ENCODE results near the gene LTBP4. TPM values are rescaled to one million over a fixed set of nuclear protein-coding genes. Genes with fewer than 3 reads are reported as not detected.

LTBP4 gene
- total and polyA plus RNA-seq, 2 donors (not counting 1 experiment from before 2014, with no cell fraction given): 81.2 to 105 TPM

DNA sequence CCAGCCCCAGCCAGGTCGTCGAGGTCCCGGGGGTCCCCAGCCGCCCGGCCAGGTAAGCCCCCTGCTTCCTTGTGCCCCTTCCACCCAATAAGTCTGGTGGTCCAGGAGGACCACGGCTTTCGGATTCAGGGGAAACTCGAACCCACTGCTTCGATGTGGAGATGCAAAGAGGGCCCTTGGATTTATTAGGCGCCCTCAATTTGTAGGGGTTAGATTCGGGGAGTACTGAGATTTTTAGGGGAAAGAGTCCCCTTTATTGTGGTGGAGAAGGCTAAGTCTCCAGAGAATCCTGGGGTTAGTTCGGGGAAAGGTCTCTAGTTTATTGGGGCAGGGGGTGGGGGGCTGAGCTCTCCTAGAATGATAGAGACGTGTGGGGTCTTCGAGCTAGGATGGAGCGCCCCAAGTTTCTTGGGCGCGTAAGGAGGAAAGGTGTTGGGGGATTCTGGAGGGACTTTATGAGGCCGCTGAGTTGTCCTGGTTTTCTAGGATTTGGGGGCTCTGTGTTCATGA lies 3.8 kb upstream of the LTBP4 start:
- Histone ChIP-seq H3K9me3 (ENCODE audit: control extremely low read depth in 1 of 3, control insufficient read depth in 2 of 3, insufficient read depth in 1 of 3, low read length in 2 of 3) (peaks cover 0 to 23% (median 0%) of the 10 kb centered on the region in 3 donors), H3K4me1 (ENCODE audit: control insufficient read depth in 2 of 2, insufficient read depth in 2 of 2, low read length in 2 of 2) (peaks cover 52 to 56% of the 10 kb centered on the region in 2 donors), H4K20me1 (ENCODE audit: control insufficient read depth, insufficient read depth, low read length, poor library complexity, severe bottlenecking) (no peaks in the 10 kb centered on the region), H3K79me2 (ENCODE audit: control insufficient read depth, insufficient read depth, low read length) (no peaks in the 10 kb centered on the region), H3K4me2 (replicated peaks; ENCODE audit: low read depth, low read length, poor library complexity, severe bottlenecking) (peak overlapping the region; percentile 65), H3K9ac (ENCODE audit: low read length) (no peak overlapping the region), H3K4me3 (ENCODE audit: control extremely low read depth in 1 of 5, extremely low read depth in 1 of 5, insufficient read depth in 1 of 5, low read depth in 2 of 5, low read length in 4 of 5) (no peak overlapping the region), H3K27ac (ENCODE audit: low read length in 2 of 2) (no peak overlapping the region), H3K27me3 (replicated peaks in 1 of 4; ENCODE audit: control extremely low read depth in 1 of 4, control insufficient read depth in 3 of 4, insufficient read depth in 4 of 4, low read length in 3 of 4) (peaks cover 0 to 64% (median 38%) of the 10 kb centered on the region in 4 experiments), H2AFZ (ENCODE audit: insufficient read depth, low read depth, low read length, poor library complexity, severe bottlenecking) (peak overlapping the region; percentile 16), H3K36me3 (replicated peaks in 1 of 2; ENCODE audit: control extremely low read depth in 1 of 2, control insufficient read depth in 1 of 2, extremely low read depth in 1 of 2, insufficient read depth in 2 of 2, low read length in 1 of 2) (no peaks in the 10 kb centered on the region)
- peak; percentile 46 for DNase-seq
- intact Hi-C loops (cut with micrococcal nuclease): no loop called here
- ChIA-PET CTCF (interaction anchor here (2.6 to 4.9 kb wide), 4 partner anchors 12 to 293 kb away, joined by 13 to 32 read pairs (median 18); no protein-coding TSS in a partner anchor), POLR2A (interaction anchor here (0.6 kb wide), 1 partner anchor 1194 kb away, joined by 10 read pairs; no protein-coding TSS in a partner anchor)
- Mint-ChIP-seq H3K27ac (no peak overlapping the region), H3K4me1 (peaks cover 36% of the 10 kb centered on the region), H3K4me3 (peak overlapping the region; percentile 35), H3K27me3 (peaks cover 35% of the 10 kb centered on the region), H3K9me3 (ENCODE audit: insufficient read depth) (no peaks in the 10 kb centered on the region)
- WGBS (ENCODE audit: insufficient coverage): 13% methylated on average over 18 of the region's 18 CpGs
- TF ChIP-seq CTCF (IDR thresholded peaks at IDR 0.05) (no peak), EZH2 (IDR thresholded peaks at IDR 0.05; ENCODE audit: borderline replicate concordance, insufficient read depth, low read depth, low read length, poor library complexity, severe bottlenecking) (peak; percentile 92)
- no peak for ATAC-seq (ENCODE audit: low read depth)
